SU-DHL-6 (cell line): ENCODE measurements around the gene BICC1.

Experiments used
- H2AFZ ChIP-seq: fragments of 200-600 bp; sonication (generic); 2 replicates; pipeline ENCODE4 v1.6.1; 2014; ENCODE audit warnings: low read depth, mild to moderate bottlenecking, moderate library complexity, mixed read lengths, antibody characterized with exemption, low read length; ENCODE audit not compliant: severe bottlenecking
- H3F3A ChIP-seq: fragments of 200-600 bp; shearing (Covaris generic); 2 replicates; pipeline ENCODE4 v1.6.0; 2016; ENCODE audit warnings: antibody characterized with exemption, mild to moderate bottlenecking; ENCODE audit not compliant: insufficient read depth
- H3K27ac ChIP-seq: fragments of 200-600 bp; sonication (generic); 2 replicates; pipeline ENCODE4 v1.5.1; 2016; ENCODE audit warnings: low read depth, mild to moderate bottlenecking, low read length, moderate library complexity, mixed read lengths
- H3K27me3 ChIP-seq: fragments of 200-600 bp; sonication (generic), shearing (Covaris generic); 2 replicates; pipeline ENCODE4 v1.6.0; 2014; ENCODE audit warnings: mild to moderate bottlenecking, low read length
- H3K36me3 ChIP-seq: fragments of 200-600 bp; sonication (generic); 2 replicates; pipeline ENCODE4 v1.6.1; 2014; ENCODE audit warnings: mild to moderate bottlenecking, low read length, mixed read lengths
- H3K4me2 ChIP-seq: fragments of 300-600, 200-600 bp; shearing (Covaris generic), sonication (generic); 2 replicates; pipeline ENCODE4 v1.6.0; 2014; ENCODE audit warnings: low read length, low read depth, mild to moderate bottlenecking; ENCODE audit not compliant: poor library complexity, severe bottlenecking
- H3K4me3 ChIP-seq: fragments of 200-600 bp; sonication (generic); 2 replicates; pipeline ENCODE4 v1.5.1; 2014; ENCODE audit warnings: antibody characterized with exemption, low read length, mild to moderate bottlenecking, mixed read lengths; ENCODE audit not compliant: insufficient read depth, poor library complexity, severe bottlenecking
- H3K79me2 ChIP-seq: fragments of 200-600 bp; sonication (generic); 2 replicates; pipeline ENCODE4 v1.6.1; 2014; ENCODE audit warnings: mild to moderate bottlenecking, low read length, moderate library complexity; ENCODE audit not compliant: insufficient read depth
- H3K9ac ChIP-seq: fragments of 200-600 bp; sonication (generic); 2 replicates; pipeline ENCODE4 v1.7.0; 2014; ENCODE audit warnings: mild to moderate bottlenecking, low read length
- H3K9me2 ChIP-seq: fragments of 200-600 bp; sonication (generic); replicated peaks from 2 replicates; pipeline ENCODE4 v1.6.1; 2014; ENCODE audit warnings: low read length; ENCODE audit not compliant: insufficient read depth
- H3K9me3 ChIP-seq: fragments of 200-600 bp; sonication (generic); 2 replicates; pipeline ENCODE4 v1.6.1; 2014; ENCODE audit warnings: low read length, mixed read lengths; ENCODE audit not compliant: insufficient read depth
- H4K20me1 ChIP-seq: fragments of 200-600 bp; sonication (generic); 2 replicates; pipeline ENCODE4 v1.6.1; 2014; ENCODE audit warnings: low read depth, mild to moderate bottlenecking, antibody characterized with exemption, low read length, moderate library complexity, mixed read lengths
- EZH2phosphoT487 ChIP-seq: fragments of 200-600 bp; sonication (generic), shearing (Covaris generic); conservative IDR thresholded peaks from 2 replicates; pipeline ENCODE4 v1.6.1; 2018; ENCODE audit warnings: mild to moderate bottlenecking, antibody characterized with exemption, low read length, moderate library complexity, mixed read lengths
- TF ChIP-seq, protein P1 (sequence below): fragments of 200-600 bp; sonication (generic); IDR thresholded peaks from one replicate; pipeline ENCODE4 v1.5.1; 2017; ENCODE audit warnings: antibody characterized with exemption, mild to moderate bottlenecking, low read length, moderate library complexity; ENCODE audit not compliant: insufficient read depth, poor library complexity, severe bottlenecking

Gene BICC1

DNA sequence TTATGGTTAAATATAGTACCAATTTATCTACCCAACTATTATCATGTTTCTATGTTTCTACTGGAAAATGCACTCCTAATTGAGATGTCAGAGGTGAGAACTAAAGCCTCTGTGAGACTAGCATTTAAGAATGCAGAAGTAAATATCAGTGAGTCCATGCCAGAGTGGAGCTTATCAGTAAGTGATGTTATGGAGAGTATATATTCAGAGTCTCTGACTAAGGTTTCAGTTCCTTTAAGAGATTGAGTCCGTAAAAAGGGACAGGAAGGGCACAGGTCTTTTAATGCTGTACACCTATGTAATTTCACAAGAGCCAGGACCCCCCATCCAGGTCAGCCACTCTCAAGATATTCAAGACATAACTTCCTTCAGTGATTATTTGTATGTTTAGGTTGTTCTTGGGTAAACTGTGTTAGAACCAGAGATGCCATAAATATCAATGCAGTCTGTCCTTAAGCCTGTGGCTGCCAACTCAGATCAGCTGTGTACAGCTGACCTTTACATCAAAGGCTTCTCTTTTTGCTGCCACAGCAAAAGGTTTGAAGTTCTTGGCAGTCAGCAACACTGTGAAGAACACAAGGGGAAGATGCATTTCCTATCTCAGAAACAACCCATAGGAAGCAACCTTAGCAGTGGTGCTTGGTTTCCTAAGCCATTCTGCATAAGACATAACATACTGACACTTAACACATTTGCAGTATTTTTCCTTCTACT, 244.8 kb downstream of the BICC1 start:
- TF ChIP-seq, protein P1, sequence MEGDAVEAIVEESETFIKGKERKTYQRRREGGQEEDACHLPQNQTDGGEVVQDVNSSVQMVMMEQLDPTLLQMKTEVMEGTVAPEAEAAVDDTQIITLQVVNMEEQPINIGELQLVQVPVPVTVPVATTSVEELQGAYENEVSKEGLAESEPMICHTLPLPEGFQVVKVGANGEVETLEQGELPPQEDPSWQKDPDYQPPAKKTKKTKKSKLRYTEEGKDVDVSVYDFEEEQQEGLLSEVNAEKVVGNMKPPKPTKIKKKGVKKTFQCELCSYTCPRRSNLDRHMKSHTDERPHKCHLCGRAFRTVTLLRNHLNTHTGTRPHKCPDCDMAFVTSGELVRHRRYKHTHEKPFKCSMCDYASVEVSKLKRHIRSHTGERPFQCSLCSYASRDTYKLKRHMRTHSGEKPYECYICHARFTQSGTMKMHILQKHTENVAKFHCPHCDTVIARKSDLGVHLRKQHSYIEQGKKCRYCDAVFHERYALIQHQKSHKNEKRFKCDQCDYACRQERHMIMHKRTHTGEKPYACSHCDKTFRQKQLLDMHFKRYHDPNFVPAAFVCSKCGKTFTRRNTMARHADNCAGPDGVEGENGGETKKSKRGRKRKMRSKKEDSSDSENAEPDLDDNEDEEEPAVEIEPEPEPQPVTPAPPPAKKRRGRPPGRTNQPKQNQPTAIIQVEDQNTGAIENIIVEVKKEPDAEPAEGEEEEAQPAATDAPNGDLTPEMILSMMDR, result no peak
- TF ChIP-seq EZH2phosphoT487, result no peak
- Histone ChIP-seq H3K4me2 (no peak overlapping the region), H3K9me3 (no peaks in the 10 kb centered on the region), H3K4me3 (no peak overlapping the region), H2AFZ (no peak overlapping the region), H3K9me2 (no peaks in the 10 kb centered on the region), H3K9ac (no peak overlapping the region), H3K27me3 (no peaks in the 10 kb centered on the region), H3K27ac (no peak overlapping the region), H3F3A (no peaks in the 10 kb centered on the region), H3K79me2 (no peaks in the 10 kb centered on the region), H3K36me3 (no peaks in the 10 kb centered on the region), H4K20me1 (no peaks in the 10 kb centered on the region)

DNA sequence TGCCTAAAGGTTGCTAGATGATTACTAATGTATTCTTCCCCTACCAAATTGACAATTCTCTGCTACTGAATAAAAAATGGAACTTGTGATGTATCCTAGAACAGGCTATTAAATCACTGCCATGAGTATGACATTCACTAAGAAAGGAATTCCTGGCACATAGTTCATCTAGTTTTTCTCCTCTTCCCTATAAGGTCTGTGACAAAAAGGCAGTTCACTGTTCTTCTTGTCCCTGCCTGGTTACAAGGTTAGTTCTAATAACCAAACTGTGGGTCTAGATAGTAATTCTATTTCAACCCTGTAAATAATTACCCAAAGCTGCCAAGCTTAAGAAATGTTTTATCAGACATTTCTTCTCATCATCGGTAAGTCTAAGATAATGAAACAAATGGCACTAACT, 245.6 kb downstream of the BICC1 start:
- no peaks in the 10 kb centered on the region for H3K27me3 ChIP-seq
- no peak overlapping the region for H3K9ac ChIP-seq
- H3K9me3 ChIP-seq, result no peaks in the 10 kb centered on the region
- H3F3A ChIP-seq, result no peaks in the 10 kb centered on the region
- TF ChIP-seq, protein P1, result no peak
- TF ChIP-seq EZH2phosphoT487, result no peak
- H3K4me2 ChIP-seq, result no peak overlapping the region
- H3K27ac ChIP-seq, result no peak overlapping the region
- no peak overlapping the region for H3K4me3 ChIP-seq
- no peaks in the 10 kb centered on the region for H3K79me2 ChIP-seq
- H3K36me3 ChIP-seq, result no peaks in the 10 kb centered on the region
- no peaks in the 10 kb centered on the region for H4K20me1 ChIP-seq
- no peaks in the 10 kb centered on the region for H3K9me2 ChIP-seq
- H2AFZ ChIP-seq, result no peak overlapping the region

DNA sequence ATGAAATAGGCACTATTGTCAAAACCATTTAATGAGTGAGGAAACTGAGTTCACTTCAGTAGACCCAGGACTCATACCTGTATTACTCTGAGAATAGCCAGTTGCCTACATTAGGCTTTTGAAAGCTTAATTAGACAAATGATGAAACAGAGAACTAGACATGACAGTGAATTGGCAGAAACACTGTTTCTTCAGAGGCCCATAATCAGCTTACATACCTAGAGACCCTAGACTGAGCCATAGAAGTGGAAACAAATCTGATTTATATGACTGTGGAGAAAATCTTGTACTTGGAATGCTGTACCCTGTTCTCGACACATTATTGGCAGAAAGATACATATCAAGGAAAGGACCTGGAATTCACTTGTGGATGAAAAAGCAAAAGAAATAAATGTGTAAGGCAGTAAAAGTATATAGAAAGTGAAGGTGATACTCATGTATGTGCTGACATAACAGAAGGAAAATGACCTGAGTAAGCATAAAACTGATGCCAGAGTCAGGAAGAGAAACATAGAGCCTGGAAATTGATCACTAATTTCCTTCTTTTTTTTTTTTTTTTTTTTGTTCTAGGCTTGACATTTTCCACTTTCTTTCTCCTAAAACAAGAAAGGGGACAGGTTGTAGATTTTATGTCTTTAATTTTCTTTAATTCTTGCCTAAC, 251.5 kb downstream of the BICC1 start:
- no peak for TF ChIP-seq EZH2phosphoT487
- TF ChIP-seq, protein P1, result no peak
- Histone ChIP-seq H3K9ac (no peak overlapping the region), H3K27me3 (no peaks in the 10 kb centered on the region), H4K20me1 (no peaks in the 10 kb centered on the region), H2AFZ (no peak overlapping the region), H3K9me3 (no peaks in the 10 kb centered on the region), H3K79me2 (no peaks in the 10 kb centered on the region), H3F3A (no peaks in the 10 kb centered on the region), H3K4me2 (no peak overlapping the region), H3K27ac (no peak overlapping the region), H3K36me3 (no peaks in the 10 kb centered on the region), H3K4me3 (no peak overlapping the region), H3K9me2 (no peaks in the 10 kb centered on the region)
